Activated CD4-positive, CD25-positive, alpha-beta regulatory T cell treated with anti-CD3 and anti-CD28 coated beads, Interleukin-2, amount 50 U/mL, for 72 hours (primary cell): Measurements from ENCODE around the gene SEC14L6.

Experiments
- DNase-seq: peaks from one replicate; pipeline ENCODE4 v3.0.0; 2021

SEC14L6 gene

DNA sequence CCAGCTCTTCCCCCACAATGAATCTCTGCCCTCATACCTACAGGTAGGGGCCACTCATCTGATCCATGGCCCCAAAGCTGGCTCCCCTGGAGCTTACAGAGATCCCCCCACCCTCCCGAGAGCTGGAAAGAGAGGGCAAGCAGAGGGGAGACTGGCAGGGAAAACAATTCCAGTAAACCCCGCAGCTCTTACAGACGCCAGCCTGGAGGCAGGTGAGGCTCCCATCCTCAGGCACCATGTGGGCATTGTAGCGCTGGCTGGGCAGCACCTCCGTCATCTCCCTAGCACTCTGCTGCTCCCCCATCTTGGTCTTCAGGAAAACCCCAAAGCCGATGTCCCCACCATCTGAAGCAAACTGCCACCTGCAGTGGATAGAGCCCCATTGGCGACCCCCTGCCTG is 55.2 kb downstream of the SEC14L6 start:
- no peak for DNase-seq

DNA sequence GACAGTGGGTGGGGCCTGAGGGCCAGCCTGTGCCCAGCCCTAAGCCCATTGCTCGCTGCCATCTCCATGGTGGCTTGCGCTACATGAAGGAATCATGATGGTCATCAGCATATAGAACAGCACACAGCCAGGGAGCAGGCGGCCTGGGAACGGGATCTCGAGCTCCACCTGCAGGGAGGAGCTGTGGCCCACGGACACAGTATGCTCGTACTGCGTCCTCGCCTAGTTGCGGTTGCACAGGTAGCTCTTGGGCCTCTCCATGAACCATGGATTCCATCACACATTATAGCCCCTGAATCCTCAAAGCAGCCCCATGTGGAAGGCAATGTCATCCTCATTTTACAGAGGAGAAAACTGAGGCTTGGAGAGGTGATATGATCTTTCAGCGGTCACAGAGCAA is 56.1 kb downstream of the SEC14L6 start:
- no peak for DNase-seq

DNA sequence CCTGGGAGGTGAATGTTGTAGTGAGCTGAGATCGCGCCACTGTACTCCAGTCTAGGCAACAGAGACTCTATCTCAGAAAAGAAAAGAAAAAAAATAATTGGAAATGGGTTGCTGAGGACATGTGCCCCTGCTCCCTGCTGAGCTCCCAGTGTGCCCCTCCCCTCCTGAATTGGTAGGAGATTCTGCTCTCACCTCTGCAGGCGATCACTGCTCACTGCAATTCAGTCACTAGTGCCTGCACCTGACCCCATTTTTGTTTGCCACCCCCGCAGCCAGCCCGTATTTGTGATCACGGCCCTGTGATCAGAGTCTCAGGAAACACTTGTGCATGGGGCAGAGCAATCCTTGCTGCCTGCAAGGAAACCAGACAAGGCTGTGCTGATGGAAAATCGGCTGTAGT is 58.4 kb downstream of the SEC14L6 start:
- DNase-seq, result no peak

DNA sequence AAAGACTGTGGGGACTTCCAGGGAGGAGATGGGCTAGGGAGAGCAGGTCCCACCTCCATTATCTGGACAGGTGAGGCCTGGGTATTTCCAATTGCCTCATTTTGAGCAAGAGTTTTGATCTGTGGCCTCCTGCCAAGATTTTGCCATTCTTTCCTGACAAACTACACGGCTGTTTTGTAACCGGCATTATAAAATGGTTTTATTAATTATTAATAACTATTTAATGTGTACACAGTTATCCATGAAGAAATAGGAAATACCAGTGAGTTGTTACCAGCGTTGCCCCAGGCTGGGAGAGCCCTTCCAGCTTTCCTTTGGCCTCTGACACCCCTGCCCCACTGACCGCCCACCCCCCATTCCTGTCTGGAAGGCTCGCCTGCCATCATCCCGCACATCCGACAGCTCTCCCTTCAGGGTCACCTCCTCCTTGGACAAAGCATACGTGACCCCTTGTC is 59.9 kb downstream of the SEC14L6 start:
- DNase-seq, result no peak

DNA sequence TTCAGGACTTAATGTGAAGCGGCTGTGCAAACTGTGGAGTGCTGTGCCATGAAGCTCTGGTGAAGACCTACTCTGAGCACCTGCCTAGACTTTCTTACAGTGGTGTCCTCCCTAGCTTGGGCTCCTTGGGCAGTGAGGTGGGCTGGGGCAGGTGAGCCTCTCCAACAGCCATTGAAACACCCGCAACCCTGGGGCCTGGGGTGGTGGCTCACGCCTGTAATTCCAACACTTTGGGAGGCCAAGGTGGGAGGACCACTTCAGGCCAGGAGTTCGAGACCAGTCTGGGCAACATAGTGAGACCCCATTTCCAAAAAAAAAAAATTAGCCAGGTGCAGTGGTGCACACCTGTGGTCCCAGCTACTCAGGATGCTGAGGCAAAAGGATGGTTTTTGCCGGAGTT is 60.4 kb downstream of the SEC14L6 start:
- DNase-seq, result no peak

DNA sequence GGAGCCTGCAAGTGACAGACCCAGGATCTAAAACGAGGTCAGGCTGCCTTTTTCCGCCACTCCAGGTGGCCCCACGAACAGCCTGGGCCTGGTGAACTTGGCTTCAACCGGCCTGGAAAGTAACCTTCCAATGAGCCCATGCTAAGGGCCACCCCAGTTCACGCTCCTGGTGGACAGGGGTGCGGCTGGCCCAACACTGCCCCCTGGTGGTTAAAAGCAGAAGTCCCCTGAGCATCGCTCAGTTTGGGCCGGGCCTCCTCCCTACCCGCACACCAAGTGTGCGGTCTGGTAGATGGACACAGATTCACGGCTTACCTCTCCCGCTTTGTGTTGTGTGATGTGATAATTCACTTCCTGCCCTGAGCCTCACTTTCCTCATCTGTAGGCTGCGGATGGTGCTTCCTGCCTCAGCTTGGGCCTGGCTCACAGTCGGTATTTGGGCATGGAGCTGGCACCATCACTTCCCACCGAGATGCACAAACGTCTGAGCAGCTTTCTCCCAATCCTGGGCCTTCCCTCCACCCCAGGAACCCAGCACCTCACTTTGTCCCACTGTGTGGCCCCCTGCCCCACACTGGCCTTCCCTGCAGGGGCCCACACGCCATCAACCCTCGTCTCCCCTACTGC is 61.1 kb downstream of the SEC14L6 start:
- DNase-seq, result peak; percentile 85

DNA sequence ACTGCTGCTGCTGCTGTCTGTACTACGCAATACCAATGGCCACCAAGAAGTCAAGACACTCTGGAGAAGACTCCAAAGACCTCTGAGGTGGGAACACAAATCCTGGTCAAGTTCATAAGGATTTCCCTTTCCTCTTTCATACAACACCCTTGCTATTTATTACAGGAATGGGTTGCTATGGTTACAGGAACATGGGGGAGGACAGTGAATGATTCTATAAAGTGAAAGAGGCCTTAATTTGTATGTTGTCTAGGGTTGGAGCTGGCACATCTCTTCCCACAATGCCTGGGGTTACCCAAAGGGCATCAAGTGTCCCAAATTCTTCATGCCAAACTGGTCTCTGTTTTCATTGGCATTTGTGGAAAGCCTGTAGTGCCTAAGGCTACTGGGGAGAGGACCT is 63.4 kb downstream of the SEC14L6 start:
- no peak for DNase-seq

DNA sequence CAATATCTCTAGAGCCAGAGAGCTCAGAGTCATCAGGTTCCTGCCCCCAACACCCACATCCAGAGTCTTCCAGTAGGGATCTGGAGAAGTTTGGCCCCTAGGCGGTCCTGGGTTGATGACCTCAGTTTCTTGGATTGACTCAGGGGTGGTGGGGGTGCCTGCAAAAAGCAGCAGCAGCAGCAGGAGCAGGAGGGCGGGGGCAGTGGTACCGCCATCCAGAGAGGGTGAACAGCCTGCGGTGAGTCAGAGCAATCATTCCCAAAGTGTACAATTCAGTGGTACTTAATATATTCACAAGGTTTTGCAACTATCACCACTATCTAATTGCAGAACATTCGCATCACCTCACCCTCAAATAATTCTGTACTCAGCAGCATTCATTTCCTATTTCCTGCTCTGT is 64.8 kb downstream of the SEC14L6 start:
- DNase-seq, result no peak

DNA sequence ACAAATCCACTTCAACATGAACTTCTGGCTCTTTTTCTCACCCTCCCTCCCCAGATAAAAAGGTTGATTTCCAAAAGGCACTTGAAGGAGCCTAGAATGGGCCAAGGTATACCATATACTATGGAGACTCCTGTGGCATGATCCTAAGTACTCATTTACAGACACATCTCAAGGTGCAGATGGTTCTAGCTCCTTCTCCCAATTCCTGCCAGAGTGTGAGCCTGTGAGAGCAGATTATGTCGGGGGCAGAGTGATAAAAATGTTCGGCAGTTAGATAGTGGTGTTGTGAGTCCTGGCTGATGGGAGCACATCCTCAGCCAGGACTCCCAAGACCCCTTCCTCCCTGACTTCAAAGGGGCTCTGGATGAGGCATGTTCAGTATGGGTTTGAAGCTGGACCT is 66.6 kb downstream of the SEC14L6 start:
- DNase-seq, result no peak

DNA sequence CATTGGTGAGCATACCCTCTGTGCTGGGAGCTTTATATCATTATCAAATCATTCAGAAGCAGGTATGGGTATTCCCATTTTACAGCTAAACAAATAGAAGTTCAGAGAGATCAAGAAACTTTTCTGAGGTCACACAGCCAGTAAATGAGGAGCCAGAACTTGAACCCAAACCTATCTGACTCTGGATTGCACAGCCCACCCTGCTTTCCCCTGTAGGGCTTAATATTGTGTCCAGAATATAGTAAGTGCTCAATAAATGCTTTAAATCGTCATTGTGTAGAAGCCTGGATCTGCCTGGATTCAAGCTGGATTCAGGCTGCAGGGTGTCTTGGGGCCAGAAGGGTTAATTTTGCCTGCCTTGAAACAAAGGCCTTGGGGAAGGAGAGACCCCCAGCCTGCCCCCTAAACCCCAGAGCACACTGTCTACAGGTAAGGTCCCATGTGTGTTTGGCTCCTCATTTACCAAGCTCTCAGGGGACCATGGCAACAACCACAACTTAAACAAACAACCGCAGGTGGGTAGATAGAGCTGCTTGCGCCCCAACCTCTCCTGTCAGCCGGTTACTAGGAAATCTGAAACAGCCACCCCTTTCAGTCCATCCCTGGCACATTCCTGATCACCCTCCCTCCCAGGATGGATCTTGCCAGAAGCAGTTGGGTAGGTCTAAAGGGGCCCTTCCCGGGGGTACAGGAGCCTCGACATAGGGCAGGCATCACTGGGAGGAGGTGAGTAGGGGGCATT is 71.7 kb downstream of the SEC14L6 start:
- no peak for DNase-seq

DNA sequence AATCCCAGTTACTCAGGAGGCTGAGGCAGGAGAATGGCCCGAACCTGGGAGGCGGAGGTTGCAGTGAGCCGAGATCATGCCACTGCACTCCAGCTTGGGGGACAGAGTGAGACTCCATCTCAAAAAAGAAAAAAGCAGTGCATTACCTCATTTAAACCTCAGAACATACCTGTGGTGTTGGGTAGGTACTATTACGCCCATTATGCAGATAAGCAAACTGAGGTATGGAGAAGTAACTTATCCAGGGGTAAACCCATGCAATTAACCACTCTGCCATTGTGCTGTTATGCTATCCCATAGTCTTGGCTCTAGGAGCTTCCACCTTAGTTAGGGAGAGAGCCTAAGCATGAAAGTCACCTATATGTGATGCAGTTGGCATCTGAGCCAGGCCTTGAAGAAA is 72.4 kb downstream of the SEC14L6 start:
- DNase-seq, result no peak

DNA sequence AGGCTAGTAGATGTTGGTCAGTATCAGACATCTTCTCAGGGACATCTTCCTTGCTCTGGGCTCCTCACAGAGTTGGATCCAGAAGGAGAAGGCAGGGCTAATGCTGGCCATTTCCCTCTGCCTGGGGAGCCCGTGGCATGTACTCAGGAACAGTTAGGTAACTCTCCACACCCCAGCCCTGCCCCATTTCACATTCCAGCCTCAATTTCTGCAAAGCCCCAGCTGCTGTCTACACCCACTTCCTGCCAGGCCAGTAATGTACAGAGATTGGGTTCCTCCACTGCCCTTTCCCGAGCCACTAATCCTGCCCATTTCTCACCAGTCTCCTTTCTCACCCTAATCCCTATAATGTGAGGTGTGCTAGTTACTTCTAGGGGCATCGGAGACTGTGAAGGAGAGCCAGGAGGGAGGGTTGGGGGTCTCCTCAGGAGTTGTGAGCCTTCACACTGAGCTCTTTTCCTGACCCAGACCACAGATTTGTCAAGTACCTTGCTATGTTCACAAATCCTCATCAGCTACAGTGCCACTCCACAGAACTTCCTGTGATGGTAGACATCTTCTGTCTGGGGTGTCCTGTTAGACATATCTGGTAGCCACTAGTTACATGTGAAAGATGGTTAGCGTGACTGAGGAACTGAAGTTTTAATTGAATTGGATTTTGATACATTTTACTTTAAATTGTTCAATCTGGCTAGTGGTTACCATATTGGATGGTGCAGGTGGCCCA is 73.4 kb downstream of the SEC14L6 start:
- DNase-seq, result no peak
